Measurements from ENCODE around the gene NEK7.

The NEK7 gene

DNA sequence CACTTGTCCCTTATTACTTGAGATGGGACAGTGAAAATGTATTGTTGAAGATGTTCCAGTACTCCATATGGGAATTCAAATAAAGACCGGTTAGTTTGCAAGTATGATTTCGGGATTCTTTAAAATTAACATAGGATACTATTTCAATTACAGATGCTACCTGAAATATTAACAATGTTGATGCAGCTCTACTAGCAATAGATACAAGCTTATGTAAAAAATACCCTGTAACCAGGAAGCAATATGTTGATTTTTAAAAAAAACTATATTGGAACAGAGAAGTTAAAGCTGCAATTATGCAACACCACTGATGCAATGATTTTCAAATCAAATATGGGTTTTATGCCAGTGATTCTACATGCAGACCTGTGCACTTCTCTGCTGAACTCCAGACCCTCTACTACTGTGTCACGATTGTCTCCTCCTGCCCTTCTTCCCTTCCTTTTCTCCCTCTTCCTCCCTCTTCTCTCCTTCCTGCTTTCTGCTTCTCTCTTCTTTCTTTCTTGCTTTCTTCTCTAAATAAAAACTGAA lies 204.5 kb downstream of the NEK7 start:
- Histone ChIP-seq H3K4me3 (ENCODE audit: low read length in 2 of 2) (no peak overlapping the region), H2BK5ac (ENCODE audit: low read length) (no peak overlapping the region), H3K9me3 (replicated peaks in 1 of 2; ENCODE audit: control insufficient read depth in 2 of 2, insufficient read depth in 1 of 2, low read depth in 1 of 2, low read length in 2 of 2) (no peaks in the 10 kb centered on the region), H3K79me1 (ENCODE audit: low read depth, low read length) (no peaks in the 10 kb centered on the region), H3K9ac (ENCODE audit: low read depth, low read length, poor library complexity) (no peak overlapping the region), H3K27me3 (ENCODE audit: control insufficient read depth in 3 of 3, insufficient read depth in 3 of 3, low read depth in 1 of 3, low read length in 3 of 3) (no peaks in the 10 kb centered on the region), H2AK5ac (ENCODE audit: low read depth, low read length) (no peak overlapping the region), H2BK12ac (ENCODE audit: low read length) (no peak overlapping the region), H3K36me3 (replicated peaks in 1 of 2; ENCODE audit: control insufficient read depth in 2 of 2, insufficient read depth in 2 of 2, low read length in 2 of 2) (no peaks in the 10 kb centered on the region), H2BK120ac (ENCODE audit: low read depth, low read length) (no peak overlapping the region), H3K4ac (ENCODE audit: low read length) (no peak overlapping the region), H2BK15ac (ENCODE audit: low read length) (no peak overlapping the region), H3K18ac (ENCODE audit: low read length) (no peak overlapping the region), H2AFZ (ENCODE audit: low read length) (no peak overlapping the region), H4K8ac (ENCODE audit: low read depth, low read length) (no peak overlapping the region), H3K27ac (replicated peaks; ENCODE audit: low read length) (no peak overlapping the region), H3K4me1 (ENCODE audit: control insufficient read depth in 2 of 2, insufficient read depth in 1 of 2, low read depth in 1 of 2, low read length in 2 of 2) (no peaks in the 10 kb centered on the region), H3K4me2 (ENCODE audit: insufficient read depth, low read length, poor library complexity, severe bottlenecking) (no peak overlapping the region), H3K23ac (ENCODE audit: low read depth, low read length, poor library complexity) (no peak overlapping the region), H3K14ac (ENCODE audit: low read length) (no peak overlapping the region), H4K91ac (ENCODE audit: low read depth, low read length, poor library complexity) (no peak overlapping the region)
- WGBS, 2 donors (ENCODE audit: extremely low coverage in 2 of 2, insufficient read length in 2 of 2, insufficient replicate concordance in 1 of 2): no CpG with 5 or more reads among the region's 3 CpGs
- DNase-seq (ENCODE audit: low spot score): no peak

DNA sequence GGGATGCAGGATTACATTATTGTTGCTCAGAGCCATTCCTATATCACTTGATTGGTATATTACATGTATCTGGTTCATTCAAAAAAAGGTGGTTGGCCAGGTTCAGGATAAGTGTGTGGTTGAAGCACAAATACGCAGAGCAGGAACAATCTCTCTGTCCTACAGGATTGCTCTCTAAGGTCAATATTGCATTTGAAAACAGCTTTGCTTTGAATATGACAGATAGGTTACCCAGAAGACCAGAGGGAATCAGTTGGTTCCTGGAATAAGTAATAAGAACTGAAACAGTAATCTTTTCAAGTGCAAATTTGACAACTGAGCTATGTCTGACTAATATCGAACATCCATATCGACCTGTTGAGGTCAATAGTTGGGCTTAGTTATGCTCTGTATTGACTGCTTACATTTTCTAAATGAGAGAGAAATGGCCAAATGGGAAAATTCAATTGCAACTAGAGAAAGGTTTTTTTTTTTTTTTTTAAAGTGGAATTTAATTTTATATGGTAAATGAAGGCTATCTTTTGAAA lies 206.9 kb downstream of the NEK7 start:
- H4K91ac ChIP-seq (ENCODE audit: low read depth, low read length, poor library complexity): no peak overlapping the region
- H2BK15ac ChIP-seq (ENCODE audit: low read length): no peak overlapping the region
- no peak overlapping the region for H2AK5ac ChIP-seq (ENCODE audit: low read depth, low read length)
- H3K14ac ChIP-seq (ENCODE audit: low read length): no peak overlapping the region
- no peak overlapping the region for H4K8ac ChIP-seq (ENCODE audit: low read depth, low read length)
- H2BK120ac ChIP-seq (ENCODE audit: low read depth, low read length): no peak overlapping the region
- no peaks in the 10 kb centered on the region for H3K4me1 ChIP-seq (ENCODE audit: control insufficient read depth in 2 of 2, insufficient read depth in 1 of 2, low read depth in 1 of 2, low read length in 2 of 2)
- H3K9ac ChIP-seq (ENCODE audit: low read depth, low read length, poor library complexity): no peak overlapping the region
- no peaks in the 10 kb centered on the region for H3K9me3 ChIP-seq (replicated peaks in 1 of 2; ENCODE audit: control insufficient read depth in 2 of 2, insufficient read depth in 1 of 2, low read depth in 1 of 2, low read length in 2 of 2)
- no peak for DNase-seq (ENCODE audit: low spot score)
- H3K4me3 ChIP-seq (ENCODE audit: low read length in 2 of 2): no peak overlapping the region
- no peaks in the 10 kb centered on the region for H3K27me3 ChIP-seq (ENCODE audit: control insufficient read depth in 3 of 3, insufficient read depth in 3 of 3, low read depth in 1 of 3, low read length in 3 of 3)
- no peak overlapping the region for H3K27ac ChIP-seq (replicated peaks; ENCODE audit: low read length)
- no peaks in the 10 kb centered on the region for H3K79me1 ChIP-seq (ENCODE audit: low read depth, low read length)
- no peak overlapping the region for H3K4me2 ChIP-seq (ENCODE audit: insufficient read depth, low read length, poor library complexity, severe bottlenecking)
- H2BK5ac ChIP-seq (ENCODE audit: low read length): no peak overlapping the region
- no CpG with 5 or more reads among the region's 3 CpGs for WGBS, 2 donors (ENCODE audit: extremely low coverage in 2 of 2, insufficient read length in 2 of 2, insufficient replicate concordance in 1 of 2)
- H2BK12ac ChIP-seq (ENCODE audit: low read length): no peak overlapping the region
- no peak overlapping the region for H3K23ac ChIP-seq (ENCODE audit: low read depth, low read length, poor library complexity)
- no peak overlapping the region for H3K18ac ChIP-seq (ENCODE audit: low read length)
- no peak overlapping the region for H2AFZ ChIP-seq (ENCODE audit: low read length)
- no peaks in the 10 kb centered on the region for H3K36me3 ChIP-seq (replicated peaks in 1 of 2; ENCODE audit: control insufficient read depth in 2 of 2, insufficient read depth in 2 of 2, low read length in 2 of 2)
- H3K4ac ChIP-seq (ENCODE audit: low read length): no peak overlapping the region

DNA sequence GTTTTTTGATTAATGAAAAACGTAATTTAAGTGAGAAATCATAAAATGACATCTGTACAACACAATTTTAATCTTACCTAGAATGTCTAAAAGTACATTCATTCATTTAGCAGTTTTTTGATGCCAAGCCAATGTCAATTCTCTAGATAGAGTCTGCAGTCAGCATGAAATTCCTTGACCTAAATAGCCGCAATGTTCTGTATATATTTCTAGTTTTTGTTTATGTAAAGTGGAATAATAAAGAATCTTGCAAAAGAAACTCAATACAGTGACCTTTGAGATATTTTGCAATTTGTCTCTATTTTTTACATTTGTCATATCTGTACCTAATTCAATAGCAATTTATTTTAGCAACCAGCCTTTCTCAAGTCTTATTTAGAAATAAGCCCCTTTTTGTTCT lies 207.7 kb downstream of the NEK7 start:
- Histone ChIP-seq H3K23ac (ENCODE audit: low read depth, low read length, poor library complexity) (no peak overlapping the region), H3K27me3 (ENCODE audit: control insufficient read depth in 3 of 3, insufficient read depth in 3 of 3, low read depth in 1 of 3, low read length in 3 of 3) (no peaks in the 10 kb centered on the region), H3K36me3 (replicated peaks in 1 of 2; ENCODE audit: control insufficient read depth in 2 of 2, insufficient read depth in 2 of 2, low read length in 2 of 2) (no peaks in the 10 kb centered on the region), H2AFZ (ENCODE audit: low read length) (no peak overlapping the region), H3K4me1 (ENCODE audit: control insufficient read depth in 2 of 2, insufficient read depth in 1 of 2, low read depth in 1 of 2, low read length in 2 of 2) (no peaks in the 10 kb centered on the region), H3K4me2 (ENCODE audit: insufficient read depth, low read length, poor library complexity, severe bottlenecking) (no peak overlapping the region), H3K14ac (ENCODE audit: low read length) (no peak overlapping the region), H2BK12ac (ENCODE audit: low read length) (no peak overlapping the region), H4K8ac (ENCODE audit: low read depth, low read length) (no peak overlapping the region), H2BK120ac (ENCODE audit: low read depth, low read length) (no peak overlapping the region), H2AK5ac (ENCODE audit: low read depth, low read length) (no peak overlapping the region), H3K9ac (ENCODE audit: low read depth, low read length, poor library complexity) (no peak overlapping the region), H4K91ac (ENCODE audit: low read depth, low read length, poor library complexity) (no peak overlapping the region), H2BK5ac (ENCODE audit: low read length) (no peak overlapping the region), H3K9me3 (replicated peaks in 1 of 2; ENCODE audit: control insufficient read depth in 2 of 2, insufficient read depth in 1 of 2, low read depth in 1 of 2, low read length in 2 of 2) (no peaks in the 10 kb centered on the region), H3K4me3 (ENCODE audit: low read length in 2 of 2) (no peak overlapping the region), H3K4ac (ENCODE audit: low read length) (no peak overlapping the region), H2BK15ac (ENCODE audit: low read length) (no peak overlapping the region), H3K18ac (ENCODE audit: low read length) (no peak overlapping the region), H3K79me1 (ENCODE audit: low read depth, low read length) (no peaks in the 10 kb centered on the region), H3K27ac (replicated peaks; ENCODE audit: low read length) (no peak overlapping the region)
- no CpG with 5 or more reads among the region's 2 CpGs for WGBS, 2 donors (ENCODE audit: extremely low coverage in 2 of 2, insufficient read length in 2 of 2, insufficient replicate concordance in 1 of 2)
- DNase-seq (ENCODE audit: low spot score): no peak

DNA sequence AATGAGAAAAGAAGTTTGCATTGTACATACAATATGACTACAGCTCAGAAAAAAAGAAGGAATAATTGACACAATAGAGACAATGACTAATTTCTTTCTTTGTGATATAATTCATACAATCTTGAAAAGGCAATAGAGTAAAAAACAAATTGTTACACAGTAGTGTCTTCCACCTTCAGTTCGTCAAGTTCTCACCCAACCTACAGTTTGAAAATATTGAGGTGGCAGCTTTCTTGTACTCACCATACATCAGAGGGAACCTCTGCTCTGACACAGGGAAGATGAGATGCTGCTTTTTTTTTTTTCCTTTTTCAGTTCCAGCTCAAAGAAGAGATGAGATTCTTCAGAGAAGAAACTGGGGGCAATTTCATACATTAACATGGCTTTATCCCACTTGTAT lies 210.5 kb downstream of the NEK7 start:
- Histone ChIP-seq H3K36me3 (replicated peaks in 1 of 2; ENCODE audit: control insufficient read depth in 2 of 2, insufficient read depth in 2 of 2, low read length in 2 of 2) (no peaks in the 10 kb centered on the region), H2BK15ac (ENCODE audit: low read length) (no peak overlapping the region), H3K9me3 (replicated peaks in 1 of 2; ENCODE audit: control insufficient read depth in 2 of 2, insufficient read depth in 1 of 2, low read depth in 1 of 2, low read length in 2 of 2) (no peaks in the 10 kb centered on the region), H2BK5ac (ENCODE audit: low read length) (no peak overlapping the region), H3K9ac (ENCODE audit: low read depth, low read length, poor library complexity) (no peak overlapping the region), H3K27ac (replicated peaks; ENCODE audit: low read length) (no peak overlapping the region), H3K14ac (ENCODE audit: low read length) (no peak overlapping the region), H3K18ac (ENCODE audit: low read length) (no peak overlapping the region), H3K4me2 (ENCODE audit: insufficient read depth, low read length, poor library complexity, severe bottlenecking) (no peak overlapping the region), H3K27me3 (ENCODE audit: control insufficient read depth in 3 of 3, insufficient read depth in 3 of 3, low read depth in 1 of 3, low read length in 3 of 3) (no peaks in the 10 kb centered on the region), H4K8ac (ENCODE audit: low read depth, low read length) (no peak overlapping the region), H2AK5ac (ENCODE audit: low read depth, low read length) (no peak overlapping the region), H3K4me1 (ENCODE audit: control insufficient read depth in 2 of 2, insufficient read depth in 1 of 2, low read depth in 1 of 2, low read length in 2 of 2) (no peaks in the 10 kb centered on the region), H3K4ac (ENCODE audit: low read length) (no peak overlapping the region), H2BK12ac (ENCODE audit: low read length) (no peak overlapping the region), H3K79me1 (ENCODE audit: low read depth, low read length) (no peaks in the 10 kb centered on the region), H2BK120ac (ENCODE audit: low read depth, low read length) (no peak overlapping the region), H4K91ac (ENCODE audit: low read depth, low read length, poor library complexity) (no peak overlapping the region), H2AFZ (ENCODE audit: low read length) (no peak overlapping the region), H3K23ac (ENCODE audit: low read depth, low read length, poor library complexity) (no peak overlapping the region), H3K4me3 (ENCODE audit: low read length in 2 of 2) (no peak overlapping the region)
- no CpG with 5 or more reads among the region's 1 CpG for WGBS, 2 donors (ENCODE audit: extremely low coverage in 2 of 2, insufficient read length in 2 of 2, insufficient replicate concordance in 1 of 2)
- no peak for DNase-seq (ENCODE audit: low spot score)
